ENCODE data around the gene HMGXB4.
A peak's percentile ranks its signal among the peaks of the same experiment; 100 is the strongest.

HMGXB4 gene

DNA sequence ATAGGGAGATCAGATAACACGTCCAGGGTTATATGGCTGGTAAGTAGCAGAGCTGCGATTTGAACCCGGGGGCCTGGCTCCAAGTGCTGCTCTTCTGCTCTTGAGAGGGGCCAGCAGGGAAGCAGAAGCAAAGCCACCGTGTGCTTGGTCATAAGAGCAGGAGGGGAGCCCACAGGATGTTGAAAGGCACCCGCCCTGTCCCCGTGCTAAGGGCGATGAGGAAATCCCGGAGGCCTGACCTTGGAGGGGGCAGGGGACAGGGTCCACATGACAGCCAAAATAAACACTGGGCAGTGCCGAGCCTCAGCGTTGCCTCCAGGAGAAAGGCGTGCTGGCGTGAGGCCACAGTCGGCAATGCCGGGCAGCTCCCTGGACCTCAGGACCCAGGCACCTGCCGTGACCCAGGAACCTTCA lies 71.2 kb downstream of the HMGXB4 start:
- DNase-seq = no peak

DNA sequence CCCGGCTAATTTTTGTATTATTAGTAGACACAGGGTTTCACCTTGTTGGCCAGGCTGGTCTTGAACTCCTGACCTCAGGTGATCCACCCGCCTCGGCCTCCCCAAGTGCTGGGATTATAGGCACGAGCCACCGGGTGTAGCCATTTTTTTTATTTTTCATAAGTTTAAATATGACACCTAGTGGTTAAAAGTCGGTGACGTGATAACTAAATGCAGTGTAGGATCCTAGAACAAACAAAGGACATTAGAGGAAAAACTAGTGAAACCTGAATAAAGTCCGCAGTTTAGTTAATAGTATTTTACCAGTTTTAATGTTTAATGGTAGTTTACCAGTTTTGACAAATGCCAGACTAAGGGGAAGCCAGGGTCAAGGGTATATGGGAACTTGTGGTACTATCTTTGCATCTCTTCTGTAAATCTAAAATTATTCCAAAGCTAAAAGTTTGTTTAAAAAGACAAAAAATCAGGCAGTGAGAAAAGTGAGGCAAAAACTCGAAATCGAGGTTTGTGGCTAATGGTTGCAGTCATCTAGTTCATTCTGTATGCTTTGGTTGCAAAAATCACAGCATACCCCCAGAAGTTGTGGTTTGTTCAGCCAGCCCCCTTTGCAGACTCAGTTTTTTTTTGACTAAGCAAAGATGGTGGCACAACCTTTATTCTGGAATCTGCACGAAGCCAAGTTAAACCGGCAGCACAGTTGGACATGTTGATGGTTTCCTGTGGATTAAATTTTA lies 72.0 kb downstream of the HMGXB4 start:
- no peak for DNase-seq

DNA sequence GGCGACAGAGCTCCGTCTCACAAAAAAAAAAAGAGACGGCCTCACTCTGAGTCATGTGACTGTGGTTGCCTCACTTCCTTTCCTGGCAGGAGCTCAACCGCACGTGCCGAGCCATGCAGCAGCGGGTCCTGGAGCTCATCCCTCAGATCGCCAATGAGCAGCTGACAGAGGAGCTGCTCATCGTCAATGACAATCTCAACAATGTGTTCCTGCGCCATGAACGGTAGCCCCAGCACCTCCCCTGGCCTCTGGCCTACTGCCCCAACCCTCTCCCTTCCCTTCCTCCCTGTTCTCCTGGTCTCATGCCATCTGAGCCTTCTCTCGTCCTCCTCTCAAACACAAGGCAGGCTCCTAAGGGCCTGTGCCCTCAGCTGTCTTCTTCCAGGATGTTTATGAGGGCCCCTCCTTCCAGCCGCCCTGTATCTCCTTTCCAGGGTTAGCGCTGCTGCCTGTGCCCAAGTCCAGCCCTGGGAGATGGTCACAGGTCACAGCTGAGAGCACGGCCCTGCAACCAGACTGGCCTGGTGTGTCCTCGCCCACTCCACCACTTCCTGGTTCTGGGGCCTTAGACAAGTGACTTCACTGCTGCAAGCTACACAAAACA lies 73.1 kb downstream of the HMGXB4 start:
- DNase-seq = peak; percentile 44 to 64

DNA sequence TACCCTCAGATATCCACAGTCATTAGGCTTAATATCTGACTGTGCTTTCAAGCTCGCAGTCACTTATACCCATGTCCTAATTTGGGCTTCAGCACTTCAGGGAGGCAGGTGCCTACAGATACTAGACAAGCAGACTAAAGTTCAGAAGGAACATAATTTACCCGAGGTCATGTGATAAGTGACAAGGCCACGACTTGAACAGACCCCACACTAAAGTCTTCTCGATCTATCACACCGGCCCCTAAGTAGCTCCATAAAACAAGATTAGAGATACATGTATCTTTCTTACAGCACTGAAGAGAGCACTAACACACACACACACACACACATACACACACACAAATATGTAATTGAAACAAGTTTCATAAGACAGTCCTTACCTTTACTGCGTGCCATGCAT lies 75.0 kb downstream of the HMGXB4 start:
- DNase-seq = no peak

DNA sequence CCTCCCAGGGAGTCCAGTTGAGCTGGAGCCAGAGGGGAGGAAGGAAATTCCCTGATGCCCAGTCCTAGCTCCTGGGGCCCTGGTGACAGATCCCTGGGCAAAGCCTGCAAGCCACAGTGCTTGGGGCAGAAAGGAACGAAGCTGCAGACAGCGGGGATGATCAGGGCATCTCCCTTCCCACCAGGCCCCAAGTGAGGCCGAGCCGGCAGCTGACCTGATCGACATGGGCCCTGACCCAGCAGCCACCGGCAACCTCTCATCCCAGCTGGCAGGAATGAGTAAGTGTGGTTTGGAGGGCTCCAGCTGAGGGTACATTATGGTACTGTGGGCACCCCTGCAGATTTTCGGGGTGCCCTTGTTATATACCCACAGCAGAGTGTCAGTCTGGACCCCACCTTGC lies 75.9 kb downstream of the HMGXB4 start:
- no peak for DNase-seq

DNA sequence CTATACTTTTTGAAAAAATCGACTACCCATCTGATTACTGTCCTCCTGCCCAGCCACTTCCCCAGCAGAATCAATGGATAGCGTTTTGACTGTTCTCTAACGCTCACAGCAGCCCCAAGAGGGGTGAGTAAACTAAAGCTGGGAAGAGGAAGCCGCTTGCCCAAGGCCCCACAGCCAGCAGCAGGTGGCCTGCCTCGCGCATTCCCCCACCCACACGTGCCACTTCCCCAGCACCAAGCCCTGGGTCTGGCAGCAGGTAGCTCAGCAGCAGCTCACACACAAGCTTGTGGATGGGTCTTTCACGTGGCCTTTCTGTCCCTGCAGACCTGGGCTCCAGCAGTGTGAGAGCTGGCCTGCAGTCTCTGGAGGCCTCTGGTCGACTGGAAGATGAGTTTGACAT lies 76.7 kb downstream of the HMGXB4 start:
- DNase-seq = no peak

DNA sequence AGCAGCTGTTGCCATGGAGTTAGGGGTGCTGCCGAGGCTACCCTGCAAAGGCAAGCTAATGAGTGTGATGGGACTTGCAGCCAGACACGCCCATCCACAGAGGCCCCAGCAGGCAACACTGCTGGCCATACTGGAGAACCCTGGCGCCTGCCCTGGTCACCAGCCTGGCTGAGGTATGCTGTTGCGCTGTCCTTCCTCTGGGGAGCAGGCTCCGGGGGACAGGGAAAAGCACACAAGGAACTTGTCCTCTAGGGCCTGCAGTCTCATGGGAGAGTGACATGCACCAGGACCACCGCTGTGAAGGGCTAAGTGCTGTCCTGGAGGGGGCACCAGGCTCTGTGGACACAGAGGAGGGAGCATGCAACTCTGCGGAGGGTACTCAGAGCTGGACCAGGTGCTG lies 78.2 kb downstream of the HMGXB4 start:
- DNase-seq = no peak

DNA sequence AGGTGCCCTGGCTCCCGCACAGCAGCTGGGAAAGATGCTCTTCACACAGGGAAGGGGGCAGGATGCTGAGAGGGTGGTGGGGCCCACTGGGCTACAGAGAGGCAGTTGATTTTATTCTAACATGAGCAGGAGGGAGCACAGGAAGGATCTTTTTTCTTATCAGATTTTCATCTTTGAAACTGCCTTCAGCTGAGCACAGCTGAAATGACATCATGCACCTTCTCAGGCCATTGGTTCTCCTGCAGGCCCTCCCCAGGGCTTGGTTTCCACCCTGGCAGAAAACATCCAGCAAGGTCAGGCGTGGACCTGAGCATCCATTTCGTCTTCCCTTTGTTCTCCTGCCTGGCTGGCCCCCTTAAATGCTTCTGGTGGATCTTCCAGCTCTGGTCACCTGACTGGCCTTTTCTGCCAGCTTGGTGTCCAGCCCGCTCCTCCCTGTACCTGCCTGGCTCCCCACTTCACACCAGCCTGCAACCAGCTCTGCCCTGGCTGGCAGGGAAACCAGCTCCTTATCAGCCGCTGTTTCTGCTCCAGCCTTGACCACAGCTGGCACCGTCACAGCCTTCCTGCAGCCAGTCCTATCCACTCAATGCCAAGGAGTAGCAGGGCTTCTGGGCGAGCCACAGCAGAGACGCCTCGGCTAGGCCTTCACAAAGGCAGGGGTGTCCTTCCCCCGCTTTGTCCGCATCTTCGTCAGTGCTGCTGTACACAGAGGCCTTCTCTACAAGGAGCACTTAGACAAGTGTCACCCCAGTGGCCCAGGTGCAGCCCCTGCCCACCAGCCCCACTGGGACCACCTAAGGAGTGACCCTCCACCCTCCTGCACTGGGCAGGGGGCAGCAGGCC lies 78.9 kb downstream of the HMGXB4 start:
- no peak for DNase-seq

DNA sequence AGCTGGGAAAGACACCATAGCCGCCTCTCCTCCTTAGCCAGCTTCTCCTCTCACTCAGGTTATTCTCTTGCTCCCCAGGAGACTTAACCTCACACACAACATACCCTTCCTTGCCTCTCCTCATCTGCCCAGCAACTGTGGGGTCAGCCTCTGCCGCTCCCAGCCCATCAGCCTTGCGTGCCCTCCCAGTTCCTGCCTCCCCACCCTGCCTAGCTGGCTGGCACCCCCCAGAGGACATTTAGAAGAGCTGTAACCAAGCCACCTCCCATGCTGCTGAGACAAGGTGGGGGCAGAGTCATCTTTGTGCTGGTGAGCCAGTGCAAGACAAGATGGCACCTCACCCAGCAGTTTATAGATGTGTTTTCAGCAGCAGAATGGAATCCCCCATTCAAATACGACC lies 80.6 kb downstream of the HMGXB4 start:
- DNase-seq = no peak

DNA sequence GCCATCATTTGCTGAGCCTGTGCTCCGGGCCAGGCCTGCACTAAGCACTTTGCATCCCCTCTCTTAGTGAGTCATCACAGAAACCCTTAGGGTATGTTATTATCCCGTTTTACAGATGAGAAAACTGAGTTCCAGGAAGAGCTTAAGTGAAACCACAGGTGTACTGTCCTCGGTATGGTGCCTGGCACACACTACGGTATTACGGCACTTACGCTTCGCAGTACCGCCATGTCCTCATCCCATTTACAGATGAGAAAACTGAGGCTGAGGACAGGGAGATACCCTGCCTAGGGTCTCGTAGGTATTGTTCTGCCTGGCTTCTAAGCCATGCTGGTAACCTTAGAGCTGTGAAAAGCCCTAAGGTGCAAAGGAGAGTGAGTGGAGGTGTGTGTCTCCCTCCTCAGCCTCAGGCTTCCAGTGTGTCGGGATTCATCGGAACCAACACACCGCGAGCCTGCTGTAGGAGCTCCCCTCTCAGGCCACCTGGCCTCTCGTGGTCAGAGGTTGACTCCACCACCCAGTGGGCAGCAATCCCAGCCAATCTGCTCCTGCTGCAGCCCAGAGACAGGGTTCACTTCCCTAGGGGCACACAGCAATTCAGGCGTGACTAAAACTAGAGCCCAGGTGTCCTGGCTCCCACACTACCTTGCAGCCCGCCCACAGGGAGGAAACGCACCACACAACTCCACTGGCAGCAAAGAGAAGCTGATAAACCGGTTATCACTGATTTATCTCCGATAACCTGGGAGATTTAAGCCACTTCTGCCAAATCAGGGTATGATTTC lies 84.0 kb downstream of the HMGXB4 start:
- DNase-seq = no peak

DNA sequence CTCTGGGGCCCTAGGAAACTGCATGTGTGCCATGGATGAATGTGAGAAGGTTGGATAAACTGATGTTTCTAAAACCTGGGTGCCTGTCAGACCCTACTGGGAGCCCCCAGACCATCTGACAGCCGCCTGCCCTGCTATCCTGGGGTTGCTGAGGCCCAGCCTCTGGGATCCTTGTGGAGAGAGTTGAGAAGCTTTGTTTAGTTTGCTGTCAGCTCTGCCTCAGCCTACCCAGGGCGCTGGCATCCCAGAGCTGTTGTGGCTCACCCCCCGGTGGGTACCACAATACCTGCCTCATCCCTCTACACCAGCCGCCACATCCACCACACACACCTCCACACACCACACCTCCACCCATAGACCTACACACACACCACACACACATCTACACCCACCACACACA lies 85.1 kb downstream of the HMGXB4 start:
- DNase-seq = no peak

DNA sequence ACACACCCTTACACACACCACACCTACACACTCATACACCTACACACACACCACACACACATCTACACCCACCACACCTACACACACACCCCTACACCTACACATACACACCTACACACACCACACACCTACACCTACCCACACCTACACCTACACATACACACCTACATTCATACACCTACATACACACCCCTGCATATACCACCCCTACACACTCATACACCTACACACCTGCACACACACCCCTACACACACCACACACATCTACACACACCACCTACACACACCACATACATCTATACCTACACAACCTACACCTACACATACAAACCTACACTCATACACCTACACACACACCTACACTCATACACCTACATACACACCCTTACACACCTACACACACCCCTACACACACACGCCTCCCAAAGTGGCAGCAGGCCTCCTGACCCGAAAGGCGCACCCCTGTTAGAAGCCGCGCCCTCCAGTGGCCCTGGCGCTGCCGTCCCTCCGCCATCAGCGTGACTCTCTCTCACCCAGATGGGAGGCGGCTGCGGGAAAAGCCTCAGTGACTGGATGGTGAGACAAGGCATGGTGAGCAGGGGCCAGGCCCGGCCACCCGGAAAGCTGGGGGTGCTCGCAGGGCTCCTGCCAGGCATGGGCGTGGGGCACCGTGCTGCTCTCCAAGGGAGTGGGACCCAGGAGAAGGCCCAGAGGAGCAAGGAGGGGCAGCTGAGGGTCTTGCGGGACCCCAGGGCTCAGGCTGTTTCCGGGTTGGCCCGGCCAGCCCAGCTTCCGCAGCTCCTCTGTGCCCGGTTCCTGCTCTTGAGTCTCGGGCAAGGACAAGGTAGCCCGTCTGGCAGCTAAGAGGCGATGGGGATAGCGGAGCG lies 86.6 kb downstream of the HMGXB4 start:
- DNase-seq = no peak

DNA sequence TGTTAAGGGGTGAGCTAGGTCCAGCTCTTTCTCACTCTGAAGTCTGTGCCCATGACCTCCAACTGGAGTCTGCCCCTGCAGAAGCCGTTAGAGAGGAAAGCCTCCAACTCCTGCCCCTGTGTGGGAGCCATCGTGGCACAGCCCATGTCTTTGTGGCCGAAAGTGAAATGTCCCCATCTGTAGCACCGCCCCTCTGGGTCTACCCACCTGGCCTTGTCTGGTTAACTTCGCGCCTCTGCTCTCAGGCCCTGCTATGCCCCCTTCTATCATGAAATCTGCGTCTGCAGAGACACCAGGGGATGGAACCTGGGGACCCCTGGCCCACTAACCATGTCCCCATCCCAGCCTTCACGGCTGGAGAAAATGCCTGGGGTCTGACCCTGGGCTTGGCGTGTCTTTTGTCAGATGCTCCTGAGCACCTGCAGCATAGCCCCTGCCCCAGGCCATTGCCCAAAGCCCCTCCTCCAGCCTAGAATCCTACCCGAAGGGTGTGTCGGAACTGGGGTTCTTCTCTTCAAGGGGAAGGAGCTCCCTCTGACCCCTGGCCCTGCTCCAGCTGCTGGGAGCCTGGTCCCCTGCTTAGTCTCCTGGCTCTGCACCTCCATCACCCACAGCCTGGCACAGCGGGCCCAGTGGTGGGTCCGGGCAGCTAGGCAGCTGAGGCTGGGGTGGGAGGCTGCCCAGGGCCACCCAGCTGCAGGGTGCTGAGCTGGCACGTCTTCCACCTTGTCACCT lies 87.8 kb downstream of the HMGXB4 start:
- DNase-seq = no peak
